Heart left ventricle (tissue), 13 donors: ENCODE results near the gene CNST.

Source experiments
- POLR2A ChIP-seq, 2 donors: fragments of 450-650 bp; IDR thresholded peaks; one replicate each; pipeline ENCODE4 v1.6.1; 2017; ENCODE audit warnings: antibody characterized with exemption in 2 of 2, mild to moderate bottlenecking in 2 of 2, moderate library complexity in 2 of 2
- TF ChIP-seq, protein P1 (sequence below), 12 donors: fragments of 200-600 bp; sonication (generic) in 4 of 12; IDR thresholded peaks; one replicate each; pipeline versions ENCODE4 v1.5.0 to v1.8.0; 2018 to 2022; ENCODE audit warnings: antibody characterized with exemption in 12 of 12, mild to moderate bottlenecking in 5 of 12
- donor health status: ischemic (EF 13 %, LVEDD 7.1; RV severe dilation, severe dysfunction).
- donor health status: DM: no; HTN: yes; CAD: no.
- donor health status: DM: no; HTN: no; CAD: no.
- donor health status: ischemic (EF 25% LVEDD 6.9; RV normal size, moderate dysfunction).
- donor health status: ischemic (EF 25% LVEDD 5.7; RV mildly dilated, moderate dysfunction).
- donor health status: ischemic (EF 35%, LVEDD 5.7; RV mildly dilated, moderate dysfunction).
- donor health status: nonischemic (EF 11% LVEDD 7.7; RV severe dilation, severe dysfunction).
- donor health status: DM: yes; HTN: yes; CAD: no.
- donor health status: PGD.
- donor health status: ischemic (EF 29% LVEDD 5.4; RV normal size, mild dysfunction).
- donor health status: nonischemic (EF 23%, LVEDD 6.1; RV moderate dilation, normal function).

GRCh38 chr1:246592695-246593094, 26.4 kb downstream of the CNST start:
- TF ChIP-seq, protein P1, sequence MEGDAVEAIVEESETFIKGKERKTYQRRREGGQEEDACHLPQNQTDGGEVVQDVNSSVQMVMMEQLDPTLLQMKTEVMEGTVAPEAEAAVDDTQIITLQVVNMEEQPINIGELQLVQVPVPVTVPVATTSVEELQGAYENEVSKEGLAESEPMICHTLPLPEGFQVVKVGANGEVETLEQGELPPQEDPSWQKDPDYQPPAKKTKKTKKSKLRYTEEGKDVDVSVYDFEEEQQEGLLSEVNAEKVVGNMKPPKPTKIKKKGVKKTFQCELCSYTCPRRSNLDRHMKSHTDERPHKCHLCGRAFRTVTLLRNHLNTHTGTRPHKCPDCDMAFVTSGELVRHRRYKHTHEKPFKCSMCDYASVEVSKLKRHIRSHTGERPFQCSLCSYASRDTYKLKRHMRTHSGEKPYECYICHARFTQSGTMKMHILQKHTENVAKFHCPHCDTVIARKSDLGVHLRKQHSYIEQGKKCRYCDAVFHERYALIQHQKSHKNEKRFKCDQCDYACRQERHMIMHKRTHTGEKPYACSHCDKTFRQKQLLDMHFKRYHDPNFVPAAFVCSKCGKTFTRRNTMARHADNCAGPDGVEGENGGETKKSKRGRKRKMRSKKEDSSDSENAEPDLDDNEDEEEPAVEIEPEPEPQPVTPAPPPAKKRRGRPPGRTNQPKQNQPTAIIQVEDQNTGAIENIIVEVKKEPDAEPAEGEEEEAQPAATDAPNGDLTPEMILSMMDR (IDR thresholded peaks at IDR 0.05) = no peak
- no peak for TF ChIP-seq POLR2A (IDR thresholded peaks at IDR 0.05)
